ENCODE measurements around the gene NDUFA6. TPM values are rescaled to one million over a fixed set of nuclear protein-coding genes. Genes with fewer than 3 reads are reported as not detected.

NDUFA6 gene
- total and polyA plus RNA-seq, 5 experiments from 2014 or later, result 41.0 to 137 (median 106) TPM

DNA sequence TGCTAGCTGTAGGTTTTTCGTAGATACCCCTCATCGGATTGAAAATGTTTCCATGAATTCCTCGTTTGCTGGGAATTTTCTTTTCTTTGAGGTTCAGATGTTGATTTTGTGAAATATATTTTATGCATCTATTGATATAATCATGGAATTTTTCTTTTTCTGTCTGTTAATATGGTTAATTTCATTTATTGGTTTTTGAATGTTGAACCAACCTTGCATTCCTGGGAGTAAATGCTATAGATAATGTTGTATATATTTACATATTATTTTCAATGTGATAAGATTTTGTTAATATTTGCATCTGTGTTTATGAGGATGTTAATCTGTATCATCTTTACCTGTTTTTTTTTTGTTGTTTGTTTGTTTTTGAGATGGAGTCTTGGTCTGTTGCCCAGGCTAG is 10.6 kb upstream of the NDUFA6 start:
- Mint-ChIP-seq H3K9me3 (peaks cover 0 to 53% (median 17%) of the 10 kb centered on the region in 9 donors), H3K36me3 (peaks cover 15 to 40% (median 24%) of the 10 kb centered on the region in 3 donors)

DNA sequence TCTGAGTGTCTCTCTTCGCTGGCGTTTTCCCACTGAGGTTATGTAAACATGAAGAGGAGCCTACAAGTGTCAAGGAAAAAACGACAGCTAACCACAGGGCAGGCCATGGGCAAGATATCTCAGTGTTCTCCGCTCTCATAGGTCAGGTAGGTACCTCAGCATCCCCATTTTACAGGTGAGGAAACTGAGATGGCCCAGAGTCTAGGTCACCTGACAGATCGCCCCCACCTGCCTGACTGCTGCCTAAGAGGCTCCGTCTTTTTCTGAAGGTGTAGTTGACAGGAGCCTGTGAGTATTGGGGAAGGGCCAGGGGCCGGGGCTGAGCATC is 847 bp upstream of the NDUFA6 start:
- Mint-ChIP-seq H3K9me3 (no peaks in the 10 kb centered on the region), H3K36me3 (peaks cover 0 to 15% (median 2%) of the 10 kb centered on the region in 3 donors), H3K27ac (peak overlapping the region; percentile 95 to 100 (median 99)), H3K27me3 (no peaks in the 10 kb centered on the region), H3K4me1 (peaks cover 17 to 41% (median 26%) of the 10 kb centered on the region in 4 donors), H3K4me3 (peak overlapping the region; percentile 94 to 99 (median 98))
- POLR2A ChIA-PET, result interaction anchor here (0.6 to 6.0 kb wide), 11 partner anchors 11 to 352 kb away, joined by 3 to 163 read pairs (median 5); partner anchors contain the start of genes NAGA, PHETA2, SMDT1 and TCF20
- DNase-seq (no peak), ATAC-seq (no peak)

More for the DNA sequence above, 10.6 kb upstream of the NDUFA6 start:
- DNase-seq (no peak), ATAC-seq (no peak)
- no peak overlapping the region for H3K4me3 Mint-ChIP-seq
- peaks cover 0 to 3% (median 0%) of the 10 kb centered on the region in 4 donors for H3K4me1 Mint-ChIP-seq
- H3K27me3 Mint-ChIP-seq, result no peaks in the 10 kb centered on the region
- POLR2A ChIA-PET, result interaction anchor here (0.7 kb wide), 2 partner anchors 24 to 52 kb away, joined by 3 to 4 read pairs; no protein-coding TSS in a partner anchor
- no peak overlapping the region for H3K27ac Mint-ChIP-seq

DNA sequence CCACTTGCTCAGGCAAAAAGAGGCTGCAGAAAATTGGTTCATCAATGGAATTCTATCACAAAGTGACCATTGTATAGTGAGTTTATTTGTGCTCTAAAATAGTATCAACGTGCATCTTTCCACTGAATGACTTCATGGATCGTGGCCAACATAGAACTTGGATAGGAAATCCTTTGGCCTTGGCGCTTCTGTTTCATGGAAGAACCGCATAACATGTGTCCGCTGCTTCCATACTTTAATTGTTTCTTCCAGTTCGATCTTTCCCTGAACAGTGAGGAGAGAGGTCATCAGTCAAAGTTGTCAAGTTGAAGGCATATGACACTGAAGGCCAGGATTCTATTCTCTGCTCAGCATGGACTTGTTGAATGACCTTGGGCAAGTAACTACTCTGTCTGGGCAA is 4.5 kb downstream of the NDUFA6 start:
- H3K27me3 Mint-ChIP-seq, result no peaks in the 10 kb centered on the region
- DNase-seq (no peak), ATAC-seq (no peak)
- no peaks in the 10 kb centered on the region for H3K9me3 Mint-ChIP-seq
- H3K27ac Mint-ChIP-seq, result peak overlapping the region in 3 of 10 donors; percentile 16 to 62 (median 24)
- POLR2A ChIA-PET, result no interaction called here
- no peak overlapping the region for H3K4me3 Mint-ChIP-seq
- H3K4me1 Mint-ChIP-seq, result peaks cover 27 to 52% (median 38%) of the 10 kb centered on the region in 4 donors
- H3K36me3 Mint-ChIP-seq, result peaks cover 0 to 55% (median 10%) of the 10 kb centered on the region in 3 donors

DNA sequence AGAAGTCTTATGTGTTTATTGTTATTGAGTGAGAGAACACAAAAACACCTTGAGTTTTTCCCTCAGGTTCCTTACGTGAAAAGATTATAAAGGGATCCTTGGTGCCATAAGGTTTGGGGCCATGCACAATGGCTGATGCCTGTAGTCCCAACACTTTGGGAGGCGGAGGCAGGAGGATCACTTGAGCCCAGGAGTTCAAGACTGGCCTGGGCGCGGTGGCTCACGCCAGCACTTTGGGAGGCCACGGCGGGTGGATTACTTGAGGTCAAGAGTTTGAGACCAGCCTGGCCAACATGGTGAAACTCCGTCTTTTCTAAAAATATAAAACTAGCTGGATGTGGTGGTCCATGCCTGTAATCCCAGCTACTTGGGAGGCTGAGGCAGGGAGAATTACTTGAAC is 5.7 kb downstream of the NDUFA6 start:
- POLR2A ChIA-PET, result interaction anchor here (1.5 kb wide), 1 partner anchor 9 kb away, joined by 4 read pairs; no protein-coding TSS in a partner anchor
- ATAC-seq (no peak), DNase-seq (no peak)
- peaks cover 0 to 55% (median 10%) of the 10 kb centered on the region in 3 donors for H3K36me3 Mint-ChIP-seq
- H3K4me1 Mint-ChIP-seq, result peaks cover 26 to 55% (median 44%) of the 10 kb centered on the region in 4 donors
- H3K4me3 Mint-ChIP-seq, result no peak overlapping the region
- H3K27ac Mint-ChIP-seq, result no peak overlapping the region
- H3K9me3 Mint-ChIP-seq, result no peaks in the 10 kb centered on the region
- H3K27me3 Mint-ChIP-seq, result no peaks in the 10 kb centered on the region

DNA sequence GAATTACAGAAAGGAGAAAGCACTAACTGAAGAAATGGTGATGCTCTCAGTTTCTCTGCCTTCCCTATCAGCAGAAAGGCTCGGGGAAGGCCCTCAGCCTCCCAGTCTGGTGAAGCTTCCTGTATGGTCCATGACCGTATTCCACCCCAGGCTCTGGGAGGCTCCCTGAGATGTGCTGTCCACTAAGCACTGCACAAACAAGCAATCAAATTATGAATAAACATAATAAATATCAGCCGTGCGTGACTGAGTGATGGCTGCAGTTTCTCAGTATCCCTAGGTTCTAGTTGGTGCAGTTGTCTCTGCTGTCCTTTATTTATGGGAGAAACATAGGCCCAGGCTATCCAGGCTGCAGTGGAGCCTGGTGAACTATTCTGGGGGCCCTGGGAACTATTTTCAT is 7.5 kb downstream of the NDUFA6 start:
- Mint-ChIP-seq H3K4me3 (peak overlapping the region in 3 of 10 donors; percentile 26 to 48 (median 46)), H3K27ac (no peak overlapping the region), H3K9me3 (no peaks in the 10 kb centered on the region), H3K36me3 (peaks cover 0 to 52% (median 10%) of the 10 kb centered on the region in 3 donors), H3K27me3 (no peaks in the 10 kb centered on the region), H3K4me1 (peaks cover 21 to 53% (median 42%) of the 10 kb centered on the region in 4 donors)
- DNase-seq (no peak), ATAC-seq (no peak)
- POLR2A ChIA-PET, result no interaction called here

DNA sequence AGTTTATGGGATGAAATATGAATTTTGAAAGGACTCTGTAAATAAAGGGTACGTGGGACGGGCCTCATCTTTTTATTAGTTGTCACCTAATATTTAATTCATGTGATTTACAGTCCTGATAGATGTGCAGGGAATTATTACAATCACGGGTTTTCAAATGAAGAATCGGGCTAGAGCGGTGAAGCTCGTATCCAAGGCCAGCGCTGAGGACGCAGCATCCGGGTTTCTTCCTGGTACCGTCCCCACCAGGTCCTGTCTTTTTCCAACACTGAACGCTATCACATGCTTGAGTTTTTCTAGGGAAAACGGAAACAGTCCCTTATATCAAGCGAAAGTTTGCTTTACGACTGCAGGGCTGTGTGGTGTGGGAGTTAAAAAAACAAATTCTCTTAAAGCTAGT is 10.3 kb downstream of the NDUFA6 start:
- DNase-seq, result no peak

DNA sequence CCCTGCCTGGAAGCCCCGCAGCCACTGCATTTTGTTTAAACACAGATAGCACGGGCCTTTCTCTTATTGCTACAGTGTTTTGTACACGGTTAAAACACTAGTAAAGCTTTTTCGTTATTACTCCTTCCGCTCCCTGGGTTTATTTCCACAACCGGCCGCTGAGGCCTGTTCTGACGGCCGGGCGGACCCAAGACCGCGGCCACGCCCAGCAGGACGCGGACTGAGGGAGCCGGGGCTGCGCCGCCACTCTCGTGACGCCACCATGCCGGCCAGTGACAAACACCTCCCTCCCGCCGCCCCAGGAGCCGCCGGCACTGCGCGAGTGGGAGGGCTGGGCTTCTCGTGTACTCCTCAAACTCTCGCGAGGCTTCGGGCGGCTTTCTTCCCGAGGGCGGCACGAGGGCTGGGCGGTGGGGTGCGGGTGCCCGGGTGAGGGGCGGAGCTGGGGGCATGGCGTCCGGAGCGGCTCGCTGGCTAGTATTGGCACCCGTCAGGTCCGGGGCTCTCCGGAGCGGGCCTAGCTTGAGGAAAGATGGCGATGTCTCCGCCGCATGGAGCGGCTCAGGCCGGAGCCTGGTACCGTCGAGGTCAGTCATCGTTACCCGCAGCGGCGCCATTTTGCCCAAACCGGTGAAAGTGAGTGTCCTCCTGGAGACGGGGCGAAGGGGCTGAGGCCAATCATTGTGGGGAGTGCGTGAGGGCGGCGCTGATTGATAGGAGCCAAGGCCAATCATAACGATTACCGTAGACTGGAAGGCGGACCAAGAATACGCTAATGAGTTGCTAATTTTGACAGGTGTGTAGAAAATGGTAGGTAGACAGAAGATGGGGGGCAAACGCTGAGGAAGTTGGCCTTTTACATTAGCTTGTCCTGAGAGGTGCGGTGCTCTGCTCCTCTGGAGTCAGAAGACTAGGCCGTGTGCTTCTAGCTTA is 11.0 kb downstream of the NDUFA6 start, which contains the start of gene SMDT1:
Gene SMDT1 (plus strand): TSS at position 382 of the 933 bp plus-strand sequence. CDS start 69 bp downstream, at position 451.
- H3K36me3 Mint-ChIP-seq, result peaks cover 0 to 25% (median 7%) of the 10 kb centered on the region in 3 donors
- DNase-seq, result peak; percentile 96 to 100 (median 98)
- H3K9me3 Mint-ChIP-seq, result no peaks in the 10 kb centered on the region
- peak within 1 kb of the TSS; percentile 87 to 98 (median 95) for H3K4me3 Mint-ChIP-seq
- no peaks in the 10 kb centered on the region for H3K27me3 Mint-ChIP-seq
- POLR2A ChIA-PET, result interaction anchor here (0.6 to 7.3 kb wide), 22 partner anchors 10 to 986 kb away, joined by 3 to 163 read pairs (median 5); partner anchors contain the start of genes CCDC134, CENPM, DESI1 and NAGA
- H3K27ac Mint-ChIP-seq, result peak within 1 kb of the TSS; percentile 91 to 100 (median 99)
- peaks cover 19 to 55% (median 44%) of the 10 kb centered on the region in 4 donors for H3K4me1 Mint-ChIP-seq
- ATAC-seq, result peak; percentile 92 to 93

More for the DNA sequence above, 10.3 kb downstream of the NDUFA6 start:
- ATAC-seq, result no peak
- H3K9me3 Mint-ChIP-seq, result no peaks in the 10 kb centered on the region
- peak overlapping the region; percentile 87 to 98 (median 95) for H3K4me3 Mint-ChIP-seq
- POLR2A ChIA-PET, result interaction anchor here (0.9 to 7.3 kb wide), 18 partner anchors 9 to 794 kb away, joined by 3 to 163 read pairs (median 6); partner anchors contain the start of genes CCDC134, CENPM, DESI1 and NAGA
- H3K36me3 Mint-ChIP-seq, result peaks cover 0 to 32% (median 8%) of the 10 kb centered on the region in 3 donors
- H3K4me1 Mint-ChIP-seq, result peaks cover 19 to 49% (median 39%) of the 10 kb centered on the region in 4 donors
- H3K27me3 Mint-ChIP-seq, result no peaks in the 10 kb centered on the region
- peak overlapping the region; percentile 91 to 100 (median 99) for H3K27ac Mint-ChIP-seq

DNA sequence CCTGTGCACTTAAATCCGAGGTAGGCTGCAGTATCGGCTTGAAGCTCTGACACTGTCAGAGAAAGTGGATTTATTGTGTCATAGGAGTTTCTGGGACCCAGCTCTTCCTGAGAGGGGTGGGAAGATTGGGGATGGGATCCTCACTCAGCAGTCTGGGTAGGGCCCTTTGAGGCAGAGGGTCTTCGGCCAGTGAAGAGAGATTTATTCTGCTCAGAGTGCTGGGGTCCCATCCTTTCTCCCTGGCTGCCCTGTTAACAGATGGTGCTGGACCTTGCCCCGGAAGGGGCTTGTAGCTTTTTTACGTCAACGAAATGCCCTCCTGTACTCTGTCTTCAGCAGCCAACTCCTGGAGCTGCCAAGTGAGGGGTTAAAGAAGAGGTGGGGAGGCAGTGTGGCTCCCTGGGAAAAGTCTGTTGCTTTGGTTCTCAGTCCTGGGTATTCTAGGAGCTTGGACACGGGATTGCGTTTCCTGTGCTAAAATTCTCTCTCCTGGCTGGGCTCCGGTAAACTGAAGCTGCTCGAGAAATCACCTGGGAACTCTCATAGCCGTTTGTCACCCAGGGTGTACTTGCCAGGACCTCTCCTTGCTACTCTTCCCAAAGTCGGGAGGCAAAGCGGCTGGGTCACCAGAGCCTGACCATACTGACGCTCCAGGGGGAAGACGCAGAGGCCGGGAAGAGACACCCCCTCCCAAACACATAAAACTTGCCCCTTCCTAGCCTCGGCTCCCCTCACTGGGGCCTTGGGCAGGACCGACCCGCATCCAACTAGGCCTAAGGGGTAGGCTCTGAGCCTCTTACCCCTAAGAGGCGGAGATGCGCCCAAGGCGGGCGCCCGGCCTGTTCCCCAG is 11.9 kb downstream of the NDUFA6 start:
- no peaks in the 10 kb centered on the region for H3K9me3 Mint-ChIP-seq
- no peak for ATAC-seq
- peaks cover 0 to 16% (median 3%) of the 10 kb centered on the region in 3 donors for H3K36me3 Mint-ChIP-seq
- POLR2A ChIA-PET, result interaction anchor here (0.6 to 7.3 kb wide), 13 partner anchors 9 to 921 kb away, joined by 3 to 163 read pairs (median 7); partner anchors contain the start of genes CCDC134, DESI1, NAGA and NDUFA6
- H3K4me3 Mint-ChIP-seq, result peak overlapping the region; percentile 87 to 98 (median 95)
- no peaks in the 10 kb centered on the region for H3K27me3 Mint-ChIP-seq
- DNase-seq, result no peak
- H3K4me1 Mint-ChIP-seq, result peaks cover 16 to 55% (median 42%) of the 10 kb centered on the region in 4 donors
- H3K27ac Mint-ChIP-seq, result peak overlapping the region; percentile 91 to 100 (median 99)

DNA sequence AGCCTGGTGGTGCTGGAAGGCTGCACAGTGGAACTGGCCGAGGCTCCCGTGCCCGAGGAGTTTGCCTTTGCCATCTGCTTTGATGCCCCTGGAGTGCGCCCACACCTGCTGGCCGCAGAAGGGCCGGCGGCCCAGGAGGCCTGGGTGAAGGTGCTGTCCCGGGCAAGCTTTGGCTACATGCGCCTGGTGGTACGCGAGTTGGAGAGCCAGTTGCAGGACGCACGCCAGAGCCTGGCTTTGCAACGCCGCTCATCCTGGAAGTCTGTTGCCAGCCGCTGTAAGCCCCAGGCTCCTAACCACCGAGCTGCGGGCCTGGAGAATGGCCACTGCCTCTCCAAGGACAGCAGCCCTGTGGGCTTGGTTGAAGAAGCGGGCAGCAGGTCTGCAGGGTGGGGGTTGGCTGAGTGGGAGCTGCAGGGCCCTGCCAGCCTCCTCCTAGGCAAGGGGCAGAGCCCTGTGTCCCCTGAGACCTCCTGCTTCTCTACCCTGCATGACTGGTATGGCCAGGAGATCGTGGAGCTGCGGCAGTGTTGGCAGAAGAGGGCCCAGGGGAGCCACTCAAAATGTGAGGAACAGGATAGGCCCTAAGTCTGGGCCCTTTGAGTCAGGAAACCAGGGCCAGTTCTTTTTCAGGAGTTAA is 13.0 kb downstream of the NDUFA6 start:
- ATAC-seq, result no peak
- peaks cover 17 to 59% (median 46%) of the 10 kb centered on the region in 4 donors for H3K4me1 Mint-ChIP-seq
- POLR2A ChIA-PET, result interaction anchor here (2.3 to 7.3 kb wide), 3 partner anchors 8 to 236 kb away, joined by 8 to 163 read pairs (median 46); partner anchors contain the start of genes NAGA and NDUFA6
- peak overlapping the region in 3 of 10 donors; percentile 3 to 96 (median 10) for H3K4me3 Mint-ChIP-seq
- no peaks in the 10 kb centered on the region for H3K27me3 Mint-ChIP-seq
- H3K36me3 Mint-ChIP-seq, result peaks cover 0 to 10% (median 2%) of the 10 kb centered on the region in 3 donors
- DNase-seq, result no peak
- H3K27ac Mint-ChIP-seq, result peak overlapping the region in 7 of 10 donors; percentile 8 to 99 (median 53)
- H3K9me3 Mint-ChIP-seq, result no peaks in the 10 kb centered on the region

DNA sequence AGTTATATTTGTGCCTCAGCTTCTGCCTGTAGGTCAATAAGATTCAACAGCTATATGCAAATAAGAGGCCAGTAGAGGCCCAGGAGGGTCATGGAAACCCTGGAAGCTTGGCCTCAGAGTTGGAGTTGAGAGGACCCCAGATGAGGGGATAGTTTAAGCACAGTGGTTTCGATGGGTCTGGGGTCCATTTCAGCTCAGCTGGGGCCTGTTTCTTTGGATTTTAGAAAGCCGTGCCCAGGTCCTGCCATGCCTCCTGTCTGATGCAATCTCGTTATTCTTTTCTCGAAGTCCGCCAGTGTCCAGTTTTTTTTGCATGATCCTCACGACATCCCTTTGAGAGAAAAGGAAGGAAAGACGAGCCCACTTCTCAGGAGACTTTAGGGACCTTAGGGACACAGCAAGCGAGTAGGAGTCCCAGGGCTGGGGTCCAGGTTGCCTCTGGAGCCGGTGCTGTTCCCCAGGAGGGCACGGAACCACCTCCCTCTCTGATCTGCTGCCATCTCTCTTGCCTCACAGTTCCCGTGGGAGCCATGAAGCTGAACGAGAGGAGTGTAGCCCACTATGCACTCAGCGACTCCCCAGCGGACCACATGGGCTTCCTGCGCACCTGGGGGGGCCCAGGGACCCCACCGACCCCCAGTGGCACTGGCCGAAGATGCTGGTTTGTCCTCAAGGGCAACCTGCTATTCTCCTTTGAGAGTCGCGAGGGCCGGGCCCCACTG is 13.6 kb downstream of the NDUFA6 start:
- no peaks in the 10 kb centered on the region for H3K27me3 Mint-ChIP-seq
- peak overlapping the region in 2 of 10 donors; percentile 21 to 60 for H3K27ac Mint-ChIP-seq
- DNase-seq (peak in 1 of 10 donors; percentile 1), ATAC-seq (no peak)
- POLR2A ChIA-PET, result interaction anchor here (0.5 to 7.3 kb wide), 5 partner anchors 13 to 778 kb away, joined by 3 to 163 read pairs (median 3); partner anchors contain the start of genes NDUFA6, POLDIP3 and ZC3H7B
- no peak overlapping the region for H3K4me3 Mint-ChIP-seq
- peaks cover 0 to 3% (median 0%) of the 10 kb centered on the region in 3 donors for H3K36me3 Mint-ChIP-seq
- peaks cover 14 to 57% (median 40%) of the 10 kb centered on the region in 4 donors for H3K4me1 Mint-ChIP-seq
- H3K9me3 Mint-ChIP-seq, result no peaks in the 10 kb centered on the region
